IPS-15b (cell line): ENCODE measurements around the gene FXYD6.

Source experiments
- H3K27me3 ChIP-seq: one replicate; pipeline ENCODE4 v1.6.1; 2013; ENCODE audit warnings: low read length; ENCODE audit not compliant: control insufficient read depth, insufficient read depth
- H3K36me3 ChIP-seq: one replicate; pipeline ENCODE4 v1.6.1; 2013; ENCODE audit warnings: low read length; ENCODE audit not compliant: control insufficient read depth, insufficient read depth
- H3K4me1 ChIP-seq: one replicate; pipeline ENCODE4 v1.6.1; 2013; ENCODE audit warnings: mild to moderate bottlenecking, low read length; ENCODE audit not compliant: control insufficient read depth, insufficient read depth
- H3K4me3 ChIP-seq: one replicate; pipeline ENCODE4 v1.5.1; 2013; ENCODE audit warnings: low read depth, low read length
- H3K9ac ChIP-seq: one replicate; pipeline ENCODE4 v1.6.1; 2013; ENCODE audit warnings: low read depth, mild to moderate bottlenecking, low read length
- H3K9me3 ChIP-seq: one replicate; pipeline ENCODE4 v1.6.1; 2013; ENCODE audit warnings: mild to moderate bottlenecking, low read length; ENCODE audit not compliant: control insufficient read depth, insufficient read depth

FXYD6 gene

DNA sequence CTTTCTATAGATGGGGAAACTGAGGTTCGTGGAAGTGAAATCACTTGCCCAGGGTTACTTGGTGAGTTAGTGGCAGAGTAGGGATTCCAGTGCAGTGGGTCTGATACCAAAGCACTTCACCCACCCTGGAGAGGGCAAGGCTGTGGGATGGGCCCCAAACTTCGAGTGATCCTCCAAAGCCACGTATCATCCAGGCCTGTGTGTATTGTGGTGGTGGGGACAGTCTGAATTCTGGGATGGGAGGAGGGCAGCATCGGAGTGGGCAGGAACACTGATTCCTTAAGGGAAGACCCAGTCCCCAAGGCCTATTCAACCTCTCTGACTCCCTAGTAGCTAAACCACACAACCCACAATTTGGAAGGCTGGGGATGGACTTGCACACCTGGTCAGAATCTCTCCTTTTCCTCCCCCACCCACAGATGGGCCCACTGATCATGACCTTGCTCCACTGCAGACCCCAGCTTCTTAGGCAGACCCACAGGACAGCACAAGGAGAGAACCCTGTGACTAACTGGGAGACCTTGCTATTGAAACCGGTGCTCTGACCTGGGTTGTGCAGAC lies 41.2 kb upstream of the FXYD6 start:
- H3K9me3 ChIP-seq, result no peaks in the 10 kb centered on the region
- H3K27me3 ChIP-seq, result no peaks in the 10 kb centered on the region
- no peaks in the 10 kb centered on the region for H3K36me3 ChIP-seq
- H3K4me3 ChIP-seq, result no peak overlapping the region
- no peaks in the 10 kb centered on the region for H3K4me1 ChIP-seq
- H3K9ac ChIP-seq, result no peak overlapping the region

DNA sequence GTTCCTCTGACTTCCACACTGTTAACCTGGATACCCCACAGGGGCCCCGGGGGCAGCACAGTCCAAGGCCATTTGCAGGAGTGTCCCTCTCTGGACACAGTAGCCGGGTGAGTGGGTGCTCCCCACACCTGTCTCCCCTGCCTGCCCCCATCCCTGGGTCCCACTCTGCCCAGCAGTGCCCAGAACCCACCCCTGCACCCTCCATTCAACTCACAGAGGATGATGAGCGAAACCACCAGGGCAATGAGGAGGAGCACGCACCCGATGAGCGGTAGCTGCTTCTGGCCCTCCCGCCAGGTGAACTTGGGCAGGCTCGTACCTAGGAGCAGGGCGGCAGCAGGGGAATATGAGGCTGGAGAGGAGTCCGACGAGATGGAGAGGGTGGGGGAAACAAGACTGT lies 40.5 kb upstream of the FXYD6 start:
- no peaks in the 10 kb centered on the region for H3K9me3 ChIP-seq
- H3K9ac ChIP-seq, result no peak overlapping the region
- no peaks in the 10 kb centered on the region for H3K27me3 ChIP-seq
- H3K4me1 ChIP-seq, result no peaks in the 10 kb centered on the region
- no peak overlapping the region for H3K4me3 ChIP-seq
- no peaks in the 10 kb centered on the region for H3K36me3 ChIP-seq

DNA sequence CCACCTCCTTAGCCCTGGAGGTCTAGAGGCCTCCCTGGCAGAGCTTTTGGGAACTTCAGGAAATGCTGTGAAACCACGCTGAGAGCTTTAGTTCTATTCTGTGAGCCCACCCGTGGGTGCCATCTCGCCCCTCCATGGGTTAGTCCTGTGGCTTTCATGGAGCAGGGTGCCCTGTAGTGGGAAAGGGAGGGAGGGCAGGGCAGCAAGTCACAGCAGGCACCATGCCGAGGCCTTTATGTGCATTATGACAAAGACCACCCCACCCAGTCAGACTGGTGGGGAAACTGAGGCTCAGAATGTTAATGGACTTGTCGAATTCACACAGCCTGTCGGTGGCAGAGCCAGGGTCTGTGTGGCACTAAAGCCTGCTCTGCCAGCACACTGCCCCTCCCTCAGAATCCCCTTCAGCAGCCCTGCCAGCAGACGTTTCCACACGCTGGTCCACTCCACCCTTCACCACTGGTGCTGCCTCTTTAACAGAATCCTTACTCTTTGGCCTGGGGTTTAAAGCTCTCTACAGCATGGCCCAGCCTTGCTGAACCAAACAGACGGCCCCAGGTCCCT lies 39.3 kb upstream of the FXYD6 start:
- no peaks in the 10 kb centered on the region for H3K36me3 ChIP-seq
- H3K9ac ChIP-seq, result no peak overlapping the region
- H3K4me3 ChIP-seq, result no peak overlapping the region
- H3K9me3 ChIP-seq, result no peaks in the 10 kb centered on the region
- no peaks in the 10 kb centered on the region for H3K27me3 ChIP-seq
- no peaks in the 10 kb centered on the region for H3K4me1 ChIP-seq

DNA sequence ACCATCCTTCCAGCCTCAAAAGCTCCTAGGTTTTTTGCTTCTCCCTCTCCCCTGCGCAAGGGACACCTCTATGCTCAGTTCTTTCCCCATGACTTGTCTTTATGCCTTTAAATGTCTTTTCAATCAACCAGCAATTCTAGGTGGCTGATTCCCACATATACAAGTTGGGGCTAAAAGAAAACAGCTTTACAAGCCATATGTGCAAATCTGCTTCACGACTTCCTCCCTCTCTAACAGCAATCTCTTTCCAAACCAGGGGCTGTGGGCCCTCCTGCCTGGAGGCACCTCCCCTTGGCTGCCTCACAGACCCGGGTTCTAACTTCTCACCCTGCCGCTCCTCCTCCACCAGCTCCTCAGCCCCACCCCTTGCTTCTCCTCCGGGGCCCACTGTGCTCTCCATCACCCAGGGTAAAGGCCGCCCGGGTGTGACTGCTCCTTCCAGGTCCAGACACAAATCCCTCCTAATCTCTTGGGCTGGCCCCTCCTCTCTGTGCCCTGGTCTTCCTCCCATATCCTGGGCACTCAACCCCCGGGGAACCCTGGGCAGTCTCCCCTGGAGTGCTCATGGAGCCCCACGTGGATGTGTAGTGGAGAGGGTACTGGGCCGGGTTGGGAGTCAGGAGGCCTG lies 38.6 kb upstream of the FXYD6 start:
- no peaks in the 10 kb centered on the region for H3K36me3 ChIP-seq
- no peak overlapping the region for H3K4me3 ChIP-seq
- H3K4me1 ChIP-seq, result no peaks in the 10 kb centered on the region
- H3K9me3 ChIP-seq, result no peaks in the 10 kb centered on the region
- no peak overlapping the region for H3K9ac ChIP-seq
- no peaks in the 10 kb centered on the region for H3K27me3 ChIP-seq

DNA sequence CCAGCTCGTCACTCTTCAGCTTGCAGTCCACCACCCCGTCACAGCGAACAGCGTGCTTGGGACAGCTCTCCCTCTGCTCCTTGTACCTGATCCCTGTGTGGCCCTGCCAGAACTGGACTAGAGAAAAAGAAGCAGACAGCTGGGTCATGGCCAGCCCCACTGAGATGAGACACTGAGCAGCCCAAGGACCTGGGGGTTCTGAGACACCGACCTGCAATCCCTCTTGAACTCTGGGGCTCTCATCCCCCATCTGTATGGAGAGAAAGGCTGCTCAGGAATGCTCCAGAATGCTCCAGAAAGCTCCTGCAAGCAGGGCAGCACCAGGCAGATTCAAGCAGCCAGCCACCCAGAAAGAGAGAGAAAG lies 37.9 kb upstream of the FXYD6 start:
- Histone ChIP-seq H3K9ac (no peak overlapping the region), H3K4me3 (no peak overlapping the region), H3K36me3 (no peaks in the 10 kb centered on the region), H3K27me3 (no peaks in the 10 kb centered on the region), H3K4me1 (no peaks in the 10 kb centered on the region), H3K9me3 (no peaks in the 10 kb centered on the region)

DNA sequence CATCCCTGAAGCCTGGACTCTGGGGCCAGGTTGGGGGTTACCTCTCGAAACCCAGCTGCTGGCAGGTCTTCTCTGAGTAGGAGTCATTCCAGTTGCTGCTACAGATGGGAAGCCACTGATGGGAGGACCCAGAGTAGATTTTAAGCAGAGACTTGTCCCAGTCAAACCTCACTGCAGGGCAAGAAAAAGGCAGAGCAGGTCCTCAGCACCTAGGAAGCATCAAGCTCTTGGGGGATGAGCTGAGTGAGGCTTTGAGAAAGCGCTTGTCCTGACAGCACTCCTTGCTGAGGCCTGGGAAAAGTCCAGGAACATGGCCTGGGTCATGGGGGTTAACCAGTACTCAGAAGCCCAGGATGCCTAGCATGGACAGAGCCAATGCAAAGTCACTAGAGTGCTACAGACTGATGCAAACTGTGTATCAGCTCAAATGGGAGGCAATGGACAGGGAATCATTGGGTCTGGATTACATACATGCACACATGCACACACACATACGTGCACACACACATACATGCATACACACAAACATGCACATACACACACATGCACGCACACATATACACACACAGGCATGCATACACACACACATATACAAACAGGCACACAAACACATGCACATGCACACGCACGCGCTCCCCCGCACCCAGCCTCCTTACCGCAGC lies 37.4 kb upstream of the FXYD6 start:
- Histone ChIP-seq H3K27me3 (no peaks in the 10 kb centered on the region), H3K9me3 (no peaks in the 10 kb centered on the region), H3K9ac (no peak overlapping the region), H3K4me1 (no peaks in the 10 kb centered on the region), H3K4me3 (no peak overlapping the region), H3K36me3 (no peaks in the 10 kb centered on the region)

DNA sequence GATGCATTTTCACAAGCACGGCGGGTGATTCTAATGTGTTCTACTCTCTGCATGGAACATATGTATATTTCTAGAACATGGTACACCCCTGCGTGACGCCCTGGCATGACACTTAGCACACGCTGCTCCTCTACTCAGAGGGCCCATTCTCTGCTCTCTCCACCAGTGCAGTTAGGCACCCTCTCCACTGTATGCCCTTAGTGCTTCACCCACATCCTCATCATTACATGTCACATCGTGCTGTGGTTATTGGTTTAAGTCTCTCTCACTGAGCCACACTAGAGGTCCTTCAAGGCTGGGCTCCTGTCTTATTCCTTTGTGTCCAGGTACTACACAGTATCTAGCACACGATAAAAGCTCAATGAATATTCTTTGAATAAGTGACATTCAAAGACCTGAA lies 36.0 kb upstream of the FXYD6 start:
- Histone ChIP-seq H3K4me1 (peaks cover 6% of the 10 kb centered on the region), H3K9me3 (no peaks in the 10 kb centered on the region), H3K4me3 (no peak overlapping the region), H3K36me3 (no peaks in the 10 kb centered on the region), H3K27me3 (no peaks in the 10 kb centered on the region), H3K9ac (no peak overlapping the region)

DNA sequence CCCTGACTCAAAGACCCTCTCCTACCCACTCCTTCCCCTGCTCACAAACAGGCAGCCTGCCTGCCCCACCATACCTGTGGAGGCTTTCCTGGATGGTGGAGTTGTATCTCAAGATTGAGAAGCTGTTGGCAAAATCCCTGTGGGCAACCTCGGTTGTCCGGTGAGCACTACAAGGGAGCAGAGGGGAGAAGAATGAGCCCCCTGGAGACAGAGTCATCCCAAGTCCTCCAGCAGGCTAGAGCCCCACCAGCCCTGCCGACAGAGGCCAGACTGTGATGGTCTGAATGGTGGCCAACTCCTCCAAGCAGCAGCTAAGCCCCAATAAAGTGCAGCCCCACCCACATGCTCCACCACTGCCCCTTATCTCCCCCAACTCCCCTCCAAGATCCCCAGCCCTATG lies 35.2 kb upstream of the FXYD6 start:
- Histone ChIP-seq H3K9ac (no peak overlapping the region), H3K36me3 (no peaks in the 10 kb centered on the region), H3K4me3 (no peak overlapping the region), H3K4me1 (peaks cover 8% of the 10 kb centered on the region), H3K9me3 (no peaks in the 10 kb centered on the region), H3K27me3 (no peaks in the 10 kb centered on the region)

DNA sequence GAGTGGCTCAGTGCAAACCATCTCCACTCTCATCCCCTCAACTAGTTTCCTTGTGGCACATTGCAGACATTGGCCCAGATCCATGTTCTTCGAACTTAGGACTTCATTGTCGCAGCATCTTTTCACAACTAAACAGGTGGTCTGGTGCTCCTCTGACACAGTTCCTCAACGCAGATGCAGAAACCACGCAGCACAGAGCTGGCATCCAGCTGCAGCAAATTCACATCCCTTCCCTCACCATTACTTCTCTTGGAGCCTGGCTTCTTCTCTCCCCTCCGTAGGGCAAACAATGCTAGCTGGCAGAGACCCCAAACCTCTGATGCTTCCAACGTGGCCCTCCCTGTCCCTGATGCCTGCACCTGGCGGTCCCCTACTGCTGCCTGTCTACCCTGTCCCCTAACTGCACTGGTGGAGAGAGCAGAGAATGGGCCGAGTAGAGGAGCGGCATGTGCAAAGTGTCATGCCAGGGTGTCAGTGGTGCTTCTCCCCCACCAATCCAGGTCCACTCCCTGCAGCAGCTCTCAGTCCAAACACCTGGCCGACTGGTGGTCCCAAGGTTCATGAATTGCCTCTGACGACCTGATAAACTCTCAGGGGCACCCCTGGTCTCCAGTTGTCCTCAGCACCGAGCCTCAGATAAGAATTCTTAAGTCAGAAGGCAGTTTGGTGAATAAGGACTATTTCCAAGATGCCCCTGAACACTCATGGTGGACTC lies 34.6 kb upstream of the FXYD6 start:
- Histone ChIP-seq H3K27me3 (no peaks in the 10 kb centered on the region), H3K4me1 (peaks cover 8% of the 10 kb centered on the region), H3K36me3 (no peaks in the 10 kb centered on the region), H3K4me3 (no peak overlapping the region), H3K9ac (no peak overlapping the region), H3K9me3 (no peaks in the 10 kb centered on the region)

DNA sequence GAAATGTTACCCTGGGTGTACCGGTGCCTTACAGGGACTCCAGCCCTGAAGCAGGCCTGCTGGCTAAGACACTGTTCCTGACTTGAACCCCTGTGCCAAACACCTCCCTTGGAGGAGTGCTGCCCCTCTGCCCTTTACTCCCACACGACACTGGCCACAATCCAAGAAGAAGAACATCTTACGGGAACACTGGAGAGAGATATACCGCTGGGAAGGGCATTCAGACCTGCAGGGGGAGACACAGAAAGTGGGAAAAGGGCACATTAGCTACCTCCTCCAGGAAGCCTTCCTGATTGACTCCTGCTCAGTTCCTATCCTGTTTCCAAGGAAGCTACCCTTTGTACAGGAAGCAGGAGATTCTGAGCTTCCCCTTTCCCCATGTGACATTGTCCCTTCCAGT lies 34.1 kb upstream of the FXYD6 start:
- no peak overlapping the region for H3K9ac ChIP-seq
- H3K27me3 ChIP-seq, result no peaks in the 10 kb centered on the region
- H3K36me3 ChIP-seq, result no peaks in the 10 kb centered on the region
- peaks cover 8% of the 10 kb centered on the region for H3K4me1 ChIP-seq
- H3K4me3 ChIP-seq, result no peak overlapping the region
- H3K9me3 ChIP-seq, result no peaks in the 10 kb centered on the region

DNA sequence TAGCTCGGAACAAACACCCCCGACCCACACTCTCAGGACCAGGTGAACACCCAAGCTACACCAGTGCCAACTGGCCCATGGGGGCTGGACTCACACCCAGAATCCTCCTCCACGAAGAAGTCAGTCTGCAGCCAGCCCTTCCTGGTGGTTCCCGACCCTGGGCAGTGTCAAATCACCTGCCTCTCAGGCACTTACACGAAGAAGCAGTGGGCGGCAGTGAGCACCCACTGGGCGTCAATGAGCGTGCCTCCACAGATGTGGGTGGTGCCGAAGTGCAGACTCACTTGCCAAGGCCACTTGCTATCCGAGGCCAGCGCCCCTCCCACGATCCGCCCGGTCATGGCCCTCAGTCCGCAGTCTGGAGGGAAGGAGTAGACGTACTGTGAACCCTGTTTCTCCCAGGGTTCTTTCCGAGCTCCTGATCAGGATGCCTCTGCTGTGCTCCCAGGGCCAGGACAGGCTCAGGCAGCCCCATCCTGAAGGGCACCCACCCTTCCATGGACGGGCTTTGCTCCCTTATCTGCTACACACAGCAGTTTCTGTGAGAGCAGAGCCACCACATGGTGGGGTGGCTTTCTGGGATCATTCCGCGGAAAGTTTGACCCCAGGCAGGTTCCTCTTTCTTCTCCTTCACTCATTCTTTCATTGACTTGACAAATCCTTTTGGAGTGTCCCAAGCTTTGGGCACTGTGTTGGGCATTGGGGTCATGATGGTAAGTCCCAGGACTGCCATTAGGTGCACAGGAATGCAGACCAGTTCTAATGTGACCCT lies 33.3 kb upstream of the FXYD6 start:
- H3K9me3 ChIP-seq, result no peaks in the 10 kb centered on the region
- no peaks in the 10 kb centered on the region for H3K36me3 ChIP-seq
- peaks cover 8% of the 10 kb centered on the region for H3K4me1 ChIP-seq
- H3K27me3 ChIP-seq, result no peaks in the 10 kb centered on the region
- no peak overlapping the region for H3K4me3 ChIP-seq
- H3K9ac ChIP-seq, result no peak overlapping the region
